Stimulated activated CD4-positive, alpha-beta T cell treated with anti-CD3 and anti-CD28 coated beads, Interleukin-2, amount 100 ng/mL, for 4 hours (primary cell): Measurements from ENCODE around the gene TAS2R16.
"Not testable (repeated sequence)": the region's sequence is repeated elsewhere in the genome, so short reads cannot be mapped to it uniquely, and the experiment has no call there.

Source experiments
- DNase-seq: peaks from one replicate; pipeline ENCODE4 v3.0.0-alpha.2; 2020; ENCODE audit warnings: low read depth

The TAS2R16 gene

DNA sequence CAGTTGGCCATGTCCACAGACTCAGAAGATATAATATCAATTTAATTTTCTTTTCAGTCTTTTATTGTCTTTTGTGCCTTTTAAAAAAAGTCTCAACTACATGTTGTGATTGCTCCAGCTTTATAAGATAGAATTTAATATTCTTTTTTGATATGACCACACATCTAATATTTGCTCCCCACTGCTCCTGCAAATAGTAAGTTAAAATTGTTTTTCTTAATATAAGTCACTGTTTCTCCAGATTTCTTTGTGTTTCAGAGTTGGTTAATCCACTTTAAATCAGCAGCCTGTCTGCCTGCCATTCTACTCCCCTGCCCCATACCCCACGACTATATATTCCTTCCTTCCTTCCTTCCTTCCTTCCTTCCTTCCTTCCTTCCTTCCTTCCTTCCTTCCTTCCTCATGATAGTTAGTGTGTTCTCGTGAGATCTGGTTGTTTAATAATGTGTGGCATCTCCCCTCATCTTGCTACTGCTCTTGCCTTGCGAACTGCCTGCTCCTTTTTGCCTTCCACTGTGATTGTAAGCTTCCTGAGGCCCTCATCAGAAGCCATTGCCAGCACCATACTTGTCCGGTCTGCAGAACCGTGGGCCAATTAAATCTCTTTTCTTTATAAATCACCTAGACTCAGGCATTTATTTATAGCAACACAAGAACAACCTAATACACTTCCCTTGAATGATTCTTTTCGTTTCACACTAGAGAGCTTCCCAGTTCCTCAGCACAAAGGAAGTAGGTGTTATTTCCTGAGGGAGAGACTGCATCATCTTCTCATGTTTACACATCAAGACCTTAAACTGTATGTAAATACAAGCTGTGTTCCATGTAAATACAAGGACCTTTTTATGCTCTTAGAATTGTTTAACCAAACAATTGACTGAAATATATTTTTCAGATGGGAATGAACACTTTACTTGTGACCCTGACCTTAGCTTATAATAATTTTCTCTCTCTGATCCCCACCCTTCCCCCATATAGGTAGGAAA lies 24.5 kb downstream of the TAS2R16 start:
- DNase-seq, result no peak

DNA sequence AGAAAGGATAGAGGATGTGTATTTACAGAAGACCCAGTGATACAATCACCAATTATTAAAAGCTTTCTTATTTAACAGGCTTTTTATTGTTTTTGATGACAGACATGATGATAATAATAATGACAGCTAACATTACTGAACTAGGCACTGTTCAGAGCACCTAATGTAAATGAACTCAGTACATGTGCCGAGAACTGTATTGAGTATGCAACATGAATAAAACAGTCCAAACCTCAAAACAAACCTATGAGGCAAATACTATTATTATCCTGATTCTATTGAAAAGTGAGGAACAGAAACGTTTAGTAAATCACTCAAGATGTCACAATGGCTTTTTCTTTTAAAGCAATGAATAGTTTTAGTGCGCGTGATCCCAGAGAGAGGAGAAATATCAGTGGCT lies 27.1 kb downstream of the TAS2R16 start:
- no peak for DNase-seq

DNA sequence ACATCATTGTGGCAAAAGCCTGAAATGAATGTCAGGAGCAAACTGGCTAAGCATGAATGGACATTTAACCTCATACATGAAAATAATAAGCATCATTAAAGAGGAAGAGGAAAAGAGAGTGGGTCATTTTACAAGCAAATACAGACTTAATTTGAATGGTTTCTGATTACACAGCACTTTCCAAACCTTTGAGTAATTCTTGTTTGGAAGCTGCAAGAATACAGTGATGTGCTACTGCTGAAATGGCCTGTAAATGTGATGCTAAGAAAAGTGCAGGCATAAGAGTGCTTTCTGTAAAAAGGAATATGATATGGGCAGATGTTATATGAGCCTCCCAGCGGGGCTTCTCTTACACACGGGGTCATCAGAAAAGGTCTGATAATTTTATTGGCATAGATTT lies 30.2 kb downstream of the TAS2R16 start:
- no peak for DNase-seq

DNA sequence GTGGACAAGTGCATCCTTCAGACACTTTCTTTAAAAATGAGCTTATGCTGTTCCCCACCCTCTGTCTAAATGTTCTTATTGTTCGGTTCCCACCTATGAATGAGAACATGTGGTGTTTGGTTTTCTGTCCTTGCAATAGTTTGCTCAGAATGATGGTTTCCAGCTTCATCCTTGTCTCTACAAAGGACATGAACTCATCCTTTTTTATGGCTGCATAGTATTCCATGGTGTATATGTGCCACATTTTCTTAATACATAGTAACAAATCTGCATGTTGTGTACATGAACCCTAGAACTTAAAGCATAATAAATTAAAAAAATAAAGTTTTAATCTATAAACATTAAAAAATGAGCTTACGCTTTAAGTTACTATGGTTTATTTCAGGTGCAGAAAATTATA lies 41.8 kb downstream of the TAS2R16 start:
- not testable (repeated sequence) for DNase-seq

DNA sequence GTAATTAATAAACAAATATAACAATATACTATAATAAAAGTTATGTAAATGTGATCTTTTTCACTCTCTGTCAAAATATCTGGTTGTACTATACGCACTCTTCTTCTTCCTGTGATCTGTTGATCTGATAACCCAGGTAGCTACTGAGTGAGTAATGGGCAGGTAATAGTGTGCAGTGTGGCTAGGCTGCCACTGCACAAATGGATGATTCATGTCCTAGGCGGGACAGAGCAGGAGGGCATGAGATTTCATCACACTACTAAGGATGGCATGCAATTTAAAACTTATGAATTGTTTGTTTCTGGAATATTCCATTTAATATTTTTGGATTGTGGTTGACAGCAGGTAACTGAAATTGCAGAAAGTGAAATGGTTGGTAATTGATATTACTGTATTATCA lies 44.5 kb downstream of the TAS2R16 start:
- no peak for DNase-seq

DNA sequence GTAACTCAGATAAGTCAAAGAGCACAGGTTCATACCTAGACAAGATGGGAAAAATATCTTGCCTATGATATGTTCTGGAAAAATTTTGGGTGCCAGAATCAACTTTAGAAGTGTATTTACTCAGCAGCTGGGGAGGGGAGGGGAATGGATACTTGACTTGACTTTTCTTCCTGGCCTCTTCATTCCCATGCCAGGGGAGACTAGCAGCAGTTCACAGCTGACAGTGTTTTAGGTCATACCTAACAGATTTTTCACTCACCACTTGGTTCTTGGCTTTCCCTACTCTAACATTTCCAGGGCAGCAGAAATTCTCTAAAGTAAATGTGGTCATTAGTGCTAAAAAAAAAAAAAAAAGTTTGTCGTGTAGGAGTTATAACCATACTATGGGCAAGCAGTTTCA lies 46.3 kb downstream of the TAS2R16 start:
- no peak for DNase-seq
